Astrocyte (in vitro differentiated cells and primary cell): ENCODE results near the gene GMDS. TPM values are rescaled to one million over a fixed set of nuclear protein-coding genes. Genes with fewer than 3 reads are reported as not detected.

Experiments
- DNase-seq: peaks from one replicate; pipeline ENCODE4 v3.0.0-alpha.2; 2010; ENCODE audit warnings: low read depth
- FAIRE-seq: peaks from 2 replicates; lab custom pipeline; 2011; peaks lifted over from hg19 to GRCh38; lab: Jason Lieb, UNC
- H2AFZ ChIP-seq: 2 replicates; pipeline ENCODE4 v1.6.0; 2012; ENCODE audit warnings: low read depth, low read length, inconsistent platforms
- H3K27ac ChIP-seq: 2 replicates; pipeline ENCODE4 v1.5.1; 2011; ENCODE audit warnings: low read depth, low read length, inconsistent platforms
- H3K27me3 ChIP-seq: 2 replicates; pipeline ENCODE4 v1.6.0; 2011; ENCODE audit warnings: low read length, inconsistent platforms; ENCODE audit not compliant: insufficient read depth
- H3K36me3 ChIP-seq: 2 replicates; pipeline ENCODE4 v1.5.1; 2011; ENCODE audit warnings: low read length, inconsistent platforms; ENCODE audit not compliant: insufficient read depth
- H3K4me1 ChIP-seq: 2 replicates; pipeline ENCODE4 v1.5.1; 2011; ENCODE audit warnings: low read length, inconsistent platforms; ENCODE audit not compliant: insufficient read depth
- H3K4me2 ChIP-seq: 2 replicates; pipeline ENCODE4 v1.6.0; 2012; ENCODE audit warnings: low read length, inconsistent platforms
- H3K4me3 ChIP-seq: 2 replicates; pipeline ENCODE4 v1.5.1; 2011; ENCODE audit warnings: low read depth, mild to moderate bottlenecking, low read length, inconsistent platforms; ENCODE audit not compliant: insufficient read depth
- H3K79me2 ChIP-seq: 2 replicates; pipeline ENCODE4 v1.6.0; 2012; ENCODE audit warnings: mild to moderate bottlenecking, low read length, inconsistent platforms; ENCODE audit not compliant: insufficient read depth
- H3K9ac ChIP-seq: 2 replicates; pipeline ENCODE4 v1.6.0; 2012; ENCODE audit warnings: mild to moderate bottlenecking, low read length, inconsistent platforms
- H3K9me3 ChIP-seq: 2 replicates; pipeline ENCODE4 v1.5.1; 2012; ENCODE audit warnings: low read depth, mild to moderate bottlenecking, low read length, inconsistent platforms; ENCODE audit not compliant: insufficient read depth
- H4K20me1 ChIP-seq: 2 replicates; pipeline ENCODE4 v1.6.0; 2012; ENCODE audit warnings: low read length, inconsistent platforms; ENCODE audit not compliant: insufficient read depth
- H3K27ac Mint-ChIP-seq: one replicate; pipeline ENCODE4 v1.8.0; 2021; ENCODE audit warnings: mild to moderate bottlenecking, mixed read lengths; ENCODE audit not compliant: unreplicated experiment
- H3K27me3 Mint-ChIP-seq: one replicate; pipeline ENCODE4 v1.8.0; 2021; ENCODE audit warnings: low read depth, mixed read lengths; ENCODE audit not compliant: unreplicated experiment
- H3K36me3 Mint-ChIP-seq: one replicate; pipeline ENCODE4 v1.8.0; 2021; ENCODE audit warnings: low read depth, mixed read lengths; ENCODE audit not compliant: unreplicated experiment
- H3K4me1 Mint-ChIP-seq: one replicate; pipeline ENCODE4 v1.8.0; 2021; ENCODE audit warnings: low read depth, mixed read lengths; ENCODE audit not compliant: unreplicated experiment
- H3K4me3 Mint-ChIP-seq: one replicate; pipeline ENCODE4 v1.8.0; 2021; ENCODE audit warnings: mild to moderate bottlenecking, moderate library complexity, mixed read lengths; ENCODE audit not compliant: unreplicated experiment
- H3K9me3 Mint-ChIP-seq: one replicate; pipeline ENCODE4 v1.8.0; 2021; ENCODE audit warnings: mild to moderate bottlenecking, mixed read lengths; ENCODE audit not compliant: unreplicated experiment
- EZH2 ChIP-seq: IDR thresholded peaks from 2 replicates; pipeline ENCODE4 v1.6.1; 2012; ENCODE audit warnings: mild to moderate bottlenecking, low read length, inconsistent platforms; ENCODE audit not compliant: insufficient read depth
- total RNA-seq: library from RNA; stranded (reverse); gene quantifications from 2 replicates; pipeline ENCODE4 v1.2.1, GENCODE V29; 2021
- TF ChIP-seq, protein P1 (sequence below): IDR thresholded peaks from 2 replicates; pipeline ENCODE4 v1.5.1; 2011; ENCODE audit warnings: low read depth, mild to moderate bottlenecking, inconsistent platforms, low read length, moderate library complexity; ENCODE audit not compliant: insufficient read depth

GMDS gene
- total RNA-seq, 1 donor from 2014 or later = 9.4 TPM

DNA sequence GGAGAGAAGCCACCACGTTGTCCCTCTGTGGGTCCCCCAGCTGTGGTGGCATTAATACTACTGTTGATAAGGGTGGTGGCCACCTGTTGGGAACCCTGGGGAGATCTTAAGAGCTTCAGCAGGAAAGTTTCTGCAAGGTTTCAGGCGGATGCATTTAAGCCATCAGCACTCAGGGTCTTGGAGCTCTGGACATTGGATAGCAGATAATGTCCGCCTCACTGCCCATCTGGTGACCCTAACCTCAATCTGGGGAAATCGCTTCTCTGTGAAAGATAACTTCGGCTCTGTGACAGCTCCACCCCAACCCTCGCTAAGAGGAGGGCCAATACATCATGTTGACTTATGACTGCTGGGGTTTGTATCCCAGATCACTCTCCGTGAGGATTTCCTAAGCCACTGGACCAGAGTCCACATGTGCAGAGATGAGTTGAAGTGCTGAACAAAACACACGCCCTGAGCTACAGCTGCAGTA lies 542.8 kb downstream of the GMDS start:
- TF ChIP-seq, protein P1, sequence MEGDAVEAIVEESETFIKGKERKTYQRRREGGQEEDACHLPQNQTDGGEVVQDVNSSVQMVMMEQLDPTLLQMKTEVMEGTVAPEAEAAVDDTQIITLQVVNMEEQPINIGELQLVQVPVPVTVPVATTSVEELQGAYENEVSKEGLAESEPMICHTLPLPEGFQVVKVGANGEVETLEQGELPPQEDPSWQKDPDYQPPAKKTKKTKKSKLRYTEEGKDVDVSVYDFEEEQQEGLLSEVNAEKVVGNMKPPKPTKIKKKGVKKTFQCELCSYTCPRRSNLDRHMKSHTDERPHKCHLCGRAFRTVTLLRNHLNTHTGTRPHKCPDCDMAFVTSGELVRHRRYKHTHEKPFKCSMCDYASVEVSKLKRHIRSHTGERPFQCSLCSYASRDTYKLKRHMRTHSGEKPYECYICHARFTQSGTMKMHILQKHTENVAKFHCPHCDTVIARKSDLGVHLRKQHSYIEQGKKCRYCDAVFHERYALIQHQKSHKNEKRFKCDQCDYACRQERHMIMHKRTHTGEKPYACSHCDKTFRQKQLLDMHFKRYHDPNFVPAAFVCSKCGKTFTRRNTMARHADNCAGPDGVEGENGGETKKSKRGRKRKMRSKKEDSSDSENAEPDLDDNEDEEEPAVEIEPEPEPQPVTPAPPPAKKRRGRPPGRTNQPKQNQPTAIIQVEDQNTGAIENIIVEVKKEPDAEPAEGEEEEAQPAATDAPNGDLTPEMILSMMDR = no peak
- no peak for TF ChIP-seq EZH2
- Mint-ChIP-seq H3K4me1 (peaks cover 13% of the 10 kb centered on the region), H3K27ac (no peak overlapping the region), H3K36me3 (no peaks in the 10 kb centered on the region), H3K27me3 (peaks cover 7% of the 10 kb centered on the region), H3K4me3 (no peak overlapping the region), H3K9me3 (peaks cover 4% of the 10 kb centered on the region)
- H4K20me1 ChIP-seq = no peaks in the 10 kb centered on the region
- no peaks in the 10 kb centered on the region for H3K27me3 ChIP-seq
- H3K9me3 ChIP-seq = no peaks in the 10 kb centered on the region
- H3K79me2 ChIP-seq = no peaks in the 10 kb centered on the region
- H3K4me2 ChIP-seq = peak overlapping the region; percentile 79
- H3K4me3 ChIP-seq = no peak overlapping the region
- peaks cover 20% of the 10 kb centered on the region for H3K4me1 ChIP-seq
- H3K9ac ChIP-seq = peak overlapping the region; percentile 71
- no peak for FAIRE-seq
- H2AFZ ChIP-seq = no peak overlapping the region
- H3K27ac ChIP-seq = peak overlapping the region; percentile 85
- no peak for DNase-seq
- no peaks in the 10 kb centered on the region for H3K36me3 ChIP-seq

- TF ChIP-seq, protein P1 = no peak
- TF ChIP-seq EZH2 = no peak
- Mint-ChIP-seq H3K4me1 (peaks cover 13% of the 10 kb centered on the region), H3K36me3 (no peaks in the 10 kb centered on the region), H3K4me3 (no peak overlapping the region), H3K27ac (peak overlapping the region; percentile 55), H3K9me3 (peaks cover 6% of the 10 kb centered on the region), H3K27me3 (peaks cover 7% of the 10 kb centered on the region)
- Histone ChIP-seq H3K36me3 (no peaks in the 10 kb centered on the region), H4K20me1 (no peaks in the 10 kb centered on the region), H3K79me2 (no peaks in the 10 kb centered on the region), H3K4me3 (peak overlapping the region; percentile 30), H3K4me1 (peaks cover 20% of the 10 kb centered on the region), H2AFZ (peak overlapping the region; percentile 22), H3K9ac (peak overlapping the region; percentile 71), H3K27ac (peak overlapping the region; percentile 85), H3K27me3 (no peaks in the 10 kb centered on the region), H3K4me2 (peak overlapping the region; percentile 79), H3K9me3 (no peaks in the 10 kb centered on the region)
- FAIRE-seq (no peak), DNase-seq (peak; percentile 95)
Observed at GRCh38 chr6:1701668-1702353, 543.6 kb downstream of the GMDS start.
